HCT116 (cell line): ENCODE results near the gene CD248. TPM values are rescaled to one million over a fixed set of nuclear protein-coding genes. Genes with fewer than 3 reads are reported as not detected.

Experiments
- ATAC-seq: fragments of 200-7000 bp; cut with Tn5 transposase; 2 replicates; pipeline ENCODE4 v1.9.1; 2020; ENCODE audit warnings: mild to moderate bottlenecking, moderate library complexity
- BruUV-seq: library from RNA; stranded (reverse); fragments of 400-500 nt; replicated peaks from 2 replicates; lab custom pipeline; 2021; lab: Mats Ljungman, UMichigan
- CTCF ChIA-PET: fragments of 300-600 bp; sonication (Branson Sonifier 250); formaldehyde crosslinking; loops from one replicate; lab custom pipeline; 2021; ENCODE audit warnings: antibody characterized with exemption; lab: Charles Lee
- POLR2A ChIA-PET: fragments of 300-600, 350-600 bp; sonication (Branson Sonifier 250); formaldehyde crosslinking; loops from one replicate; lab custom pipeline; 2021; ENCODE audit warnings: antibody characterized with exemption; lab: Charles Lee
- RAD21 ChIA-PET, 2 experiments: fragments of 300-600 bp; sonication (Branson Sonifier 250); formaldehyde crosslinking; loops; one replicate each; lab custom pipeline; 2023; ENCODE audit warnings: low total read pairs in 2 of 2; ENCODE audit not compliant: uncharacterized antibody in 2 of 2, unreplicated experiment in 2 of 2, low non-redundant PET in 1 of 2; lab: Charles Lee
- DNase-seq: peaks from one replicate; pipeline ENCODE4 v3.0.0-alpha.2; 2010; ENCODE audit warnings: low read depth, low spot score
- H2AFZ ChIP-seq: fragments of 200-600 bp; shearing (Covaris generic), sonication (generic); 2 replicates; pipeline ENCODE4 v1.6.1; 2017; ENCODE audit warnings: low read depth, mixed run types, mixed read lengths, antibody characterized with exemption, low read length; ENCODE audit not compliant: poor library complexity, severe bottlenecking
- H3K27ac ChIP-seq: 2 replicates; pipeline ENCODE4 v1.5.1; 2012; ENCODE audit warnings: low read depth, low read length
- H3K27me3 ChIP-seq: fragments of 200-600 bp; sonication (generic); 2 replicates; pipeline ENCODE4 v1.6.1; 2016; ENCODE audit warnings: mixed run types, low read length, mixed read lengths; ENCODE audit not compliant: insufficient read depth
- H3K36me3 ChIP-seq, 2 experiments: fragments of 200-500 bp in 1 of 2; fragments of 200-600 bp in 1 of 2; sonication (Bioruptor generic) in 1 of 2; sonication (generic) in 1 of 2; 2 replicates each; pipeline versions ENCODE4 v1.5.1 to v1.6.1; 2014 to 2016; ENCODE audit warnings: low read length in 2 of 2, inconsistent platforms in 1 of 2, mixed read lengths in 1 of 2, mixed run types in 1 of 2; ENCODE audit not compliant: insufficient read depth in 2 of 2, control insufficient read depth in 1 of 2
- H3K4me1 ChIP-seq, 2 experiments: fragments of 200-600 bp in 1 of 2; sonication (generic) in 1 of 2; 2 replicates each; pipeline versions ENCODE4 v1.5.1 to v1.6.1; 2012 to 2017; ENCODE audit warnings: low read length in 2 of 2, inconsistent platforms in 1 of 2, mild to moderate bottlenecking in 1 of 2, mixed read lengths in 1 of 2, mixed run types in 1 of 2, moderate library complexity in 1 of 2; ENCODE audit not compliant: insufficient read depth in 2 of 2, control insufficient read depth in 1 of 2
- H3K4me2 ChIP-seq: fragments of 200-600 bp; sonication (generic); 2 replicates; pipeline ENCODE4 v1.6.1; 2017; ENCODE audit warnings: mixed run types, low read length, mixed read lengths
- H3K4me3 ChIP-seq, 2 experiments: fragments of 200-600 bp in 1 of 2; sonication (generic) in 1 of 2; replicated peaks in 1 of 2; 2 replicates each; pipeline ENCODE4 v1.5.1; 2011 to 2016; ENCODE audit warnings: low read length in 2 of 2, control low read depth in 1 of 2, low read depth in 1 of 2, mild to moderate bottlenecking in 1 of 2, mixed read lengths in 1 of 2, mixed run types in 1 of 2
- H3K79me2 ChIP-seq: fragments of 200-600 bp; sonication (generic); 2 replicates; pipeline ENCODE4 v1.6.1; 2017; ENCODE audit warnings: mild to moderate bottlenecking, mixed run types, low read length, moderate library complexity, mixed read lengths; ENCODE audit not compliant: insufficient read depth
- H3K9ac ChIP-seq: fragments of 200-600 bp; sonication (generic); 2 replicates; pipeline ENCODE4 v1.6.1; 2016; ENCODE audit warnings: low read length, mixed read lengths
- H3K9me2 ChIP-seq: fragments of 200-600 bp; sonication (generic), shearing (Covaris generic); 2 replicates; pipeline ENCODE4 v1.6.1; 2017; ENCODE audit warnings: mixed run types, mild to moderate bottlenecking, moderate library complexity; ENCODE audit not compliant: insufficient read depth
- H3K9me3 ChIP-seq, 2 experiments: fragments of 200-500 bp in 1 of 2; fragments of 200-600 bp in 1 of 2; sonication (Bioruptor generic) in 1 of 2; sonication (generic) in 1 of 2; 2 replicates each; pipeline ENCODE4 v1.6.1; 2014 to 2017; ENCODE audit warnings: low read length in 2 of 2, mixed read lengths in 2 of 2, inconsistent platforms in 1 of 2, low read depth in 1 of 2, mild to moderate bottlenecking in 1 of 2, mixed run types in 1 of 2, moderate library complexity in 1 of 2; ENCODE audit not compliant: control insufficient read depth in 1 of 2, insufficient read depth in 1 of 2
- H4K20me1 ChIP-seq: fragments of 200-600 bp; sonication (generic), shearing (Covaris generic); 2 replicates; pipeline ENCODE4 v1.6.1; 2017; ENCODE audit warnings: mixed run types, mild to moderate bottlenecking, moderate library complexity; ENCODE audit not compliant: insufficient read depth
- ATF3 ChIP-seq: IDR thresholded peaks from 2 replicates; pipeline ENCODE4 v1.6.1; 2012
- CBX3 ChIP-seq: IDR thresholded peaks from 2 replicates; pipeline ENCODE4 v1.6.1; 2012; ENCODE audit warnings: low read depth
- CEBPB ChIP-seq: IDR thresholded peaks from 2 replicates; pipeline ENCODE4 v1.6.1; 2012; ENCODE audit warnings: low read depth
- CTCF ChIP-seq, 3 experiments: fragments of 200-600 bp in 1 of 3; sonication (generic) in 1 of 3; IDR thresholded peaks in 2 of 3; conservative IDR thresholded peaks in 1 of 3; 2 replicates each; pipeline ENCODE4 v1.5.1; 2012 to 2017; ENCODE audit warnings: low read depth in 2 of 3, low read length in 2 of 3, antibody characterized with exemption in 1 of 3, borderline replicate concordance in 1 of 3, control low read depth in 1 of 3, mild to moderate bottlenecking in 1 of 3, mixed read lengths in 1 of 3, mixed run types in 1 of 3, moderate library complexity in 1 of 3; ENCODE audit not compliant: insufficient read depth in 1 of 3
- EGR1 ChIP-seq: IDR thresholded peaks from 2 replicates; pipeline ENCODE4 v1.6.1; 2012; ENCODE audit warnings: low read depth
- EZH2 ChIP-seq: fragments of 200-600 bp; sonication (generic); IDR thresholded peaks from 2 replicates; pipeline ENCODE4 v1.6.1; 2017; ENCODE audit warnings: antibody characterized with exemption, mixed run types
- EZH2phosphoT487 ChIP-seq: fragments of 200-600 bp; IDR thresholded peaks from 2 replicates; pipeline ENCODE4 v1.6.1; 2018; ENCODE audit warnings: antibody characterized with exemption, borderline replicate concordance
- FOSL1 ChIP-seq: IDR thresholded peaks from 2 replicates; pipeline ENCODE4 v1.6.1; 2012; ENCODE audit warnings: low read depth
- MAX ChIP-seq: IDR thresholded peaks from 2 replicates; pipeline ENCODE4 v1.6.1; 2012
- POLR2A ChIP-seq: IDR thresholded peaks from 2 replicates; pipeline ENCODE4 v1.7.0; 2011; ENCODE audit warnings: borderline replicate concordance; ENCODE audit not compliant: insufficient read depth, insufficient read length; ENCODE audit errors: extremely low read depth
- POLR2AphosphoS5 ChIP-seq: IDR thresholded peaks from 2 replicates; pipeline ENCODE4 v1.6.1; 2011; ENCODE audit warnings: mild to moderate bottlenecking, low read depth, low read length, moderate library complexity
- RAD21 ChIP-seq: IDR thresholded peaks from 2 replicates; pipeline ENCODE4 v1.6.1; 2012; ENCODE audit warnings: low read depth, mild to moderate bottlenecking
- SRF ChIP-seq: IDR thresholded peaks from 2 replicates; pipeline ENCODE4 v1.6.1; 2012; ENCODE audit warnings: low read depth
- TCF7L2 ChIP-seq: IDR thresholded peaks from 2 replicates; pipeline ENCODE4 v1.7.0; 2011; ENCODE audit warnings: borderline replicate concordance, inconsistent platforms; ENCODE audit not compliant: insufficient read depth, insufficient read length; ENCODE audit errors: extremely low read depth
- YY1 ChIP-seq: IDR thresholded peaks from 2 replicates; pipeline ENCODE4 v1.6.1; 2011; ENCODE audit warnings: low read length, low read depth, moderate library complexity, mild to moderate bottlenecking; ENCODE audit not compliant: insufficient replicate concordance; ENCODE audit errors: extremely low read depth
- ZFX ChIP-seq: fragments of 450-650 bp; IDR thresholded peaks from 2 replicates; pipeline ENCODE4 v1.6.1; 2017
- ZNF274 ChIP-seq: fragments of 200-500 bp; sonication (Bioruptor generic); IDR thresholded peaks from 2 replicates; pipeline ENCODE4 v1.6.1; 2014; ENCODE audit warnings: mild to moderate bottlenecking, low read depth, low read length, inconsistent platforms
- intact Hi-C: fragments of 100-400 bp; cut with micrococcal nuclease; formaldehyde crosslinking; loops from 2 replicates; pipeline ENCODE4 v1.10.0; 2022
- total RNA-seq: library from RNA; stranded (reverse); gene quantifications from one replicate; pipeline ENCODE4 v1.2.1, GENCODE V29; 2021; ENCODE audit not compliant: unreplicated experiment

Gene CD248
- total RNA-seq, 1 experiment from 2014 or later = 0.32 TPM

GRCh38 chr11:66315921-66316811 is 678 bp downstream of the CD248 start:
- no peaks in the 10 kb centered on the region for H3K27me3 ChIP-seq
- no peak overlapping the region for H3K4me3 ChIP-seq
- no peak for DNase-seq
- H3K27ac ChIP-seq = no peak overlapping the region
- no peaks in the 10 kb centered on the region for H3K9me3 ChIP-seq
- no peak overlapping the region for H3K9ac ChIP-seq
- POLR2A ChIA-PET = no interaction called here
- H3K4me2 ChIP-seq = no peak overlapping the region
- intact Hi-C loops = no loop called here
- ATAC-seq = no peak
- H3K4me1 ChIP-seq = peaks cover 14 to 26% of the 10 kb centered on the region in 2 experiments
- no TSS peak for BruUV-seq
- RAD21 ChIA-PET = no interaction called here
- no peaks in the 10 kb centered on the region for H3K79me2 ChIP-seq
- no peaks in the 10 kb centered on the region for H3K36me3 ChIP-seq
- H2AFZ ChIP-seq = no peak overlapping the region
- H3K9me2 ChIP-seq = no peaks in the 10 kb centered on the region
- CTCF ChIA-PET = interaction anchor here (1.3 kb wide), 1 partner anchor 70 kb away, joined by 3 read pairs; no protein-coding TSS in a partner anchor
- H4K20me1 ChIP-seq = no peaks in the 10 kb centered on the region
- TF ChIP-seq ZFX (no peak), YY1 (no peak), POLR2AphosphoS5 (no peak), FOSL1 (no peak), ZNF274 (no peak), MAX (no peak)

GRCh38 chr11:66315498-66315885 is 1.4 kb downstream of the CD248 start:
- Histone ChIP-seq H3K9me3 (no peaks in the 10 kb centered on the region), H3K36me3 (no peaks in the 10 kb centered on the region), H3K9ac (no peak overlapping the region), H2AFZ (no peak overlapping the region), H4K20me1 (no peaks in the 10 kb centered on the region), H3K4me3 (no peak overlapping the region), H3K27ac (no peak overlapping the region), H3K4me2 (no peak overlapping the region), H3K27me3 (no peaks in the 10 kb centered on the region), H3K79me2 (no peaks in the 10 kb centered on the region), H3K9me2 (no peaks in the 10 kb centered on the region), H3K4me1 (peaks cover 16 to 30% of the 10 kb centered on the region in 2 experiments)
- ChIA-PET RAD21 (no interaction called here), CTCF (interaction anchor here (1.3 kb wide), 1 partner anchor 70 kb away, joined by 3 read pairs; no protein-coding TSS in a partner anchor), POLR2A (no interaction called here)
- ATAC-seq (no peak), DNase-seq (no peak)
- no TSS peak for BruUV-seq
- intact Hi-C loops = no loop called here
- no peak for TF ChIP-seq YY1
- TF ChIP-seq CBX3 = no peak
- no peak for TF ChIP-seq ATF3
- TF ChIP-seq POLR2AphosphoS5 = no peak
- TF ChIP-seq RAD21 = no peak
- TF ChIP-seq MAX = no peak
- TF ChIP-seq ZFX = no peak
- TF ChIP-seq SRF = no peak
- no peak for TF ChIP-seq EZH2phosphoT487
- TF ChIP-seq POLR2A = no peak
- no peak for TF ChIP-seq CTCF (IDR thresholded peaks at IDR 0.05 in 2 of 3, conservative IDR thresholded peaks at IDR 0.05 in 1 of 3; ENCODE audit: borderline replicate concordance in 1 of 3, insufficient read depth in 1 of 3, low read depth in 2 of 3, low read length in 2 of 3)
- no peak for TF ChIP-seq CEBPB
- TF ChIP-seq EZH2 = no peak
- no peak for TF ChIP-seq EGR1
- TF ChIP-seq TCF7L2 = no peak
- TF ChIP-seq ZNF274 = no peak
